MM.1S (cell line): Measurements from ENCODE around the gene ZAP70.

Experiments
- DNase-seq: peaks from one replicate; pipeline ENCODE4 v3.0.0-alpha.2; 2015
- H2AFZ ChIP-seq: fragments of 300-600 bp; sonication (generic); 2 replicates; pipeline ENCODE4 v1.6.0; 2016; ENCODE audit warnings: antibody characterized with exemption, low read length
- H3F3A ChIP-seq: fragments of 300-600 bp; sonication (generic); 2 replicates; pipeline ENCODE4 v1.6.1; 2016; ENCODE audit warnings: mild to moderate bottlenecking, antibody characterized with exemption, low read length, moderate library complexity, mixed read lengths; ENCODE audit not compliant: insufficient read depth
- H3K27ac ChIP-seq: fragments of 300-600 bp; sonication (generic); 2 replicates; pipeline ENCODE4 v1.5.1; 2016; ENCODE audit warnings: mild to moderate bottlenecking, low read length
- H3K27me3 ChIP-seq: fragments of 300-600 bp; sonication (generic); replicated peaks from 2 replicates; pipeline ENCODE4 v1.6.0; 2016; ENCODE audit warnings: low read length; ENCODE audit not compliant: insufficient read depth
- H3K36me3 ChIP-seq: fragments of 300-600 bp; sonication (generic); replicated peaks from 2 replicates; pipeline ENCODE4 v1.6.1; 2016; ENCODE audit warnings: mild to moderate bottlenecking, low read length, mixed read lengths; ENCODE audit not compliant: insufficient read depth
- H3K4me1 ChIP-seq: fragments of 300-600 bp; sonication (generic); 2 replicates; pipeline ENCODE4 v1.6.1; 2016; ENCODE audit warnings: low read length, mixed read lengths
- H3K4me2 ChIP-seq: fragments of 300-600 bp; sonication (generic); 2 replicates; pipeline ENCODE4 v1.6.0; 2016; ENCODE audit warnings: low read depth, low read length
- H3K4me3 ChIP-seq: fragments of 300-600 bp; sonication (generic); 2 replicates; pipeline ENCODE4 v1.5.1; 2016; ENCODE audit warnings: low read length, mixed read lengths
- H3K79me2 ChIP-seq: fragments of 300-600 bp; sonication (generic); 2 replicates; pipeline ENCODE4 v1.6.1; 2016; ENCODE audit warnings: mixed run types, low read length, mixed read lengths
- H3K9ac ChIP-seq: fragments of 300-600 bp; sonication (generic); 2 replicates; pipeline ENCODE4 v1.6.1; 2016; ENCODE audit warnings: low read length, mixed read lengths
- H3K9me2 ChIP-seq: fragments of 300-600 bp; sonication (generic); replicated peaks from 2 replicates; pipeline ENCODE4 v1.6.1; 2016; ENCODE audit warnings: mild to moderate bottlenecking, low read length, mixed read lengths; ENCODE audit not compliant: insufficient read depth
- H3K9me3 ChIP-seq: fragments of 300-600 bp; sonication (generic); replicated peaks from 2 replicates; pipeline ENCODE4 v1.6.1; 2016; ENCODE audit warnings: mild to moderate bottlenecking, low read length, mixed read lengths; ENCODE audit not compliant: insufficient read depth
- H4K20me1 ChIP-seq: fragments of 300-600 bp; sonication (generic); 2 replicates; pipeline ENCODE4 v1.6.1; 2016; ENCODE audit warnings: mild to moderate bottlenecking, low read length, moderate library complexity, mixed read lengths; ENCODE audit not compliant: insufficient read depth
- EZH2 ChIP-seq: fragments of 300-600 bp; sonication (generic); optimal IDR thresholded peaks from 2 replicates; pipeline ENCODE3; 2017; ENCODE audit warnings: low read depth, mild to moderate bottlenecking, antibody characterized with exemption, low read length, mixed read lengths
- EZH2phosphoT487 ChIP-seq: fragments of 300-600 bp; sonication (generic); IDR thresholded peaks from 2 replicates; pipeline ENCODE4 v1.6.1; 2018; ENCODE audit warnings: antibody characterized with exemption, low read length
- TF ChIP-seq, protein P1 (sequence below): fragments of 300-600 bp; sonication (generic); IDR thresholded peaks from 2 replicates; pipeline ENCODE4 v1.5.1; 2016; ENCODE audit warnings: antibody characterized with exemption, low read length, mixed read lengths

Gene ZAP70

DNA sequence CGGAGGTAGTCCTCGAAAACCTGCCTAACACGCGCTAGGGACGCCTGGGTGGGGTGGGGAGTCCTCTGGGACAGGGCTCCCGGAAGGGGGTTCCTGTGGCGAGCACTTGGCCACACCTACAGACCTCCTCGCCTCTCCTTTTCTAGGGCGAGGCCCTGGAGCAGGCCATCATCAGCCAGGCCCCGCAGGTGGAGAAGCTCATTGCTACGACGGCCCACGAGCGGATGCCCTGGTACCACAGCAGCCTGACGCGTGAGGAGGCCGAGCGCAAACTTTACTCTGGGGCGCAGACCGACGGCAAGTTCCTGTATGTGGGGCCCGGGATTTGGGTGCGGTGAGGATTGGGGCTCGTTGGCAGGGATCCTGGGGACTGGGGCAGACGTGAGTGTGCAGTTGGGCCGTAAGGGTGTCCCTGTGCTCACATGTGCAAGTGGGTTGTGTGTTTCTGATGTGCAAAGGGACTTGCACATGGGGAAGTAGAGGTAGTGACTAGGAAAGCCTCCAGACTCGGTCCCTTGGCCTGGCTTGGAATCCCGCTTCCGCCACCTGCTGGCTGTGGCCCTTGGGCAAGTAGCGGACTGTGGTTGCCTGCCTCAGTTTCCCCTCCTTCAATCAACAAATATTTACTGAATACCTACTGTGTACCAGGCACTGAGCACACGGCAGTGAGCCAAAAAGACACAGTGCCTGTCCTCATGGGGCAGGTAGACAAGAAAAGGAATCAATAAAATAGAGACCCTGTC lies 11.7 kb downstream of the ZAP70 start:
- H3K27ac ChIP-seq = no peak overlapping the region
- H3K36me3 ChIP-seq = no peaks in the 10 kb centered on the region
- H3K9ac ChIP-seq = no peak overlapping the region
- no peaks in the 10 kb centered on the region for H3K27me3 ChIP-seq
- no peaks in the 10 kb centered on the region for H3F3A ChIP-seq
- no peak overlapping the region for H3K4me3 ChIP-seq
- no peaks in the 10 kb centered on the region for H4K20me1 ChIP-seq
- H3K4me1 ChIP-seq = no peaks in the 10 kb centered on the region
- TF ChIP-seq EZH2 = no peak
- TF ChIP-seq, protein P1, sequence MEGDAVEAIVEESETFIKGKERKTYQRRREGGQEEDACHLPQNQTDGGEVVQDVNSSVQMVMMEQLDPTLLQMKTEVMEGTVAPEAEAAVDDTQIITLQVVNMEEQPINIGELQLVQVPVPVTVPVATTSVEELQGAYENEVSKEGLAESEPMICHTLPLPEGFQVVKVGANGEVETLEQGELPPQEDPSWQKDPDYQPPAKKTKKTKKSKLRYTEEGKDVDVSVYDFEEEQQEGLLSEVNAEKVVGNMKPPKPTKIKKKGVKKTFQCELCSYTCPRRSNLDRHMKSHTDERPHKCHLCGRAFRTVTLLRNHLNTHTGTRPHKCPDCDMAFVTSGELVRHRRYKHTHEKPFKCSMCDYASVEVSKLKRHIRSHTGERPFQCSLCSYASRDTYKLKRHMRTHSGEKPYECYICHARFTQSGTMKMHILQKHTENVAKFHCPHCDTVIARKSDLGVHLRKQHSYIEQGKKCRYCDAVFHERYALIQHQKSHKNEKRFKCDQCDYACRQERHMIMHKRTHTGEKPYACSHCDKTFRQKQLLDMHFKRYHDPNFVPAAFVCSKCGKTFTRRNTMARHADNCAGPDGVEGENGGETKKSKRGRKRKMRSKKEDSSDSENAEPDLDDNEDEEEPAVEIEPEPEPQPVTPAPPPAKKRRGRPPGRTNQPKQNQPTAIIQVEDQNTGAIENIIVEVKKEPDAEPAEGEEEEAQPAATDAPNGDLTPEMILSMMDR = no peak
- no peak for TF ChIP-seq EZH2phosphoT487
- no peaks in the 10 kb centered on the region for H3K79me2 ChIP-seq
- H3K9me3 ChIP-seq = no peaks in the 10 kb centered on the region
- no peak overlapping the region for H3K4me2 ChIP-seq
- H2AFZ ChIP-seq = no peak overlapping the region
- DNase-seq = no peak
- no peaks in the 10 kb centered on the region for H3K9me2 ChIP-seq

DNA sequence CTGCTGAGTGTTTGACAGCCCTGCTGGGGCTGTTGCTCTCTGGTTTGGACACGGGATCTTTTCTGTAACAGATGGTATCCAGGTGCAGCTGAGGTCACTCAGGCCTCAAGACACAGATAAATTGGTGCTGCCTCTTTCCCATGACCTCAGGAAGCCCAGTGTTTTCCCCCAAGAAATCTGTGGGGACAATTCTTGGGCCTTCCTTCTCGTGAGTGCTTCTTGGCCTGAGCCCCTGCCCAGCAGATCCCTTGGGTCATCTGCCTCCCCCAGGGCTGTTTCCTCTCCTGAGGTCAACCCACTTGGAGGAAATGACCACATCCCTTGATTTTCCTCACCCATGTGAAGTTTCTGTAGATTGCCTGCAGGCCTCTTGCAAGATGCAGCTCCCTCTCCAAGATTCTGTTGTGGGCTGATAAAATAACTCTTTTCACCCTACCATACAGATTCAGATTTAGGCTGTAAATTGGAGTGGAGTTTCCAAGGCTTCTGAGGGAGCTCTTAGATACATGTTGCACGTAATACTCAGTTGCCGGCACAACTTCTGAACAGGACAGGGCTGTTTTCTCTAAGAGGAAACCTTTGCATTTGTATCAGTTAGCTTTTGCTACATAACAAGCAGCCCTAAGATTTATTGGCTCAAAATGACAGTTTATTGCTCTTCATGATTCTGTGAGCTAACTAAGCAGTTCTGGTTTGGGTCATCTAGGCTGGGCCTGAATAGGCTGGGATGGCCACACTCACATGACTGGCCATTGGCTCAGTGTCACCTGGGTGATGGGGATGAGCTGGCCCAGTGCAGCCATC lies 13.1 kb downstream of the ZAP70 start:
- Histone ChIP-seq H3F3A (no peaks in the 10 kb centered on the region), H3K9me3 (no peaks in the 10 kb centered on the region), H3K4me2 (no peak overlapping the region), H3K9me2 (no peaks in the 10 kb centered on the region), H3K27me3 (no peaks in the 10 kb centered on the region), H3K4me1 (no peaks in the 10 kb centered on the region), H3K4me3 (no peak overlapping the region), H2AFZ (no peak overlapping the region), H4K20me1 (no peaks in the 10 kb centered on the region), H3K79me2 (no peaks in the 10 kb centered on the region), H3K27ac (no peak overlapping the region), H3K36me3 (no peaks in the 10 kb centered on the region), H3K9ac (no peak overlapping the region)
- TF ChIP-seq EZH2phosphoT487 (no peak), EZH2 (no peak)
- TF ChIP-seq, protein P1 = no peak
- DNase-seq = no peak

DNA sequence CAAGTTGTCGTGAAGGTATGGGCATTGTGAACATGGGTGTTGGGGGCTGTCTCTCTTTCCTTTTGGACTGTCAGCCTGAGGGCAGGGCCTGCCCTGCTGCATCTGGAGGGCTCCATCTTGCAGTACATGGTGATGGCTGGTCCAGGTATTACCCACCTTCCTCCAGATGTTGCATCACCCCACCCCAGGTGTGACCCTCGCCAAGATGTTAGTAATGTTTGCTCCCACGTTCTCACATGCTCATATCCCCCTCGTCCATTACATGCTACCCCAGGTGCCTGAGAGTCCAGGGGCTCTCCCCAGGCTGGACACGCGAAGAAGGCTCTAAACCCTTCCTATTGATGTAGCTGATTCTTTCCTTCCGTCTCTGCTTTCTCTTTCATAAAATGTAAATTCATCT lies 13.9 kb downstream of the ZAP70 start:
- Histone ChIP-seq H3K9me2 (no peaks in the 10 kb centered on the region), H3K4me3 (no peak overlapping the region), H3K27me3 (no peaks in the 10 kb centered on the region), H2AFZ (no peak overlapping the region), H4K20me1 (no peaks in the 10 kb centered on the region), H3K9ac (no peak overlapping the region), H3K36me3 (no peaks in the 10 kb centered on the region), H3K79me2 (no peaks in the 10 kb centered on the region), H3K27ac (no peak overlapping the region), H3K4me1 (no peaks in the 10 kb centered on the region), H3F3A (no peaks in the 10 kb centered on the region), H3K9me3 (no peaks in the 10 kb centered on the region), H3K4me2 (no peak overlapping the region)
- no peak for DNase-seq
- TF ChIP-seq, protein P1 = no peak
- TF ChIP-seq EZH2phosphoT487 (no peak), EZH2 (no peak)
